ENCODE results near the gene PI4KA. TPM values are rescaled to one million over a fixed set of nuclear protein-coding genes. Genes with fewer than 3 reads are reported as not detected.

PI4KA gene
- total RNA-seq, 1 donor from 2014 or later = 150 TPM

GRCh38 chr22:20752104-20752741 is 106.4 kb downstream of the PI4KA start:
- Histone ChIP-seq H3K27me3 (no peaks in the 10 kb centered on the region), H3K27ac (no peak overlapping the region), H3K9me3 (no peaks in the 10 kb centered on the region), H3K4me3 (no peak overlapping the region), H3K36me3 (peaks cover 20 to 75% of the 10 kb centered on the region in 2 donors), H3K4me1 (no peaks in the 10 kb centered on the region)
- intact Hi-C loops (cut with DNase I) = no loop called here
- no peak for DNase-seq (ENCODE audit: low spot score in 2 of 2)
- TF ChIP-seq CTCF (IDR thresholded peaks at IDR 0.05) = no peak

- intact Hi-C loops (cut with DNase I) = no loop called here
- Histone ChIP-seq H3K27ac (no peak overlapping the region), H3K27me3 (no peaks in the 10 kb centered on the region), H3K4me1 (no peaks in the 10 kb centered on the region), H3K9me3 (no peaks in the 10 kb centered on the region), H3K4me3 (no peak overlapping the region), H3K36me3 (peaks cover 25 to 75% of the 10 kb centered on the region in 2 donors)
- no peak for TF ChIP-seq CTCF (IDR thresholded peaks at IDR 0.05)
- DNase-seq (ENCODE audit: low spot score in 2 of 2) = no peak
Observed at GRCh38 chr22:20751185-20751851, 107.3 kb downstream of the PI4KA start.

GRCh38 chr22:20750461-20751184 is 108.0 kb downstream of the PI4KA start:
- Histone ChIP-seq H3K4me3 (no peak overlapping the region), H3K9me3 (no peaks in the 10 kb centered on the region), H3K27ac (no peak overlapping the region), H3K27me3 (no peaks in the 10 kb centered on the region), H3K36me3 (peaks cover 27 to 79% of the 10 kb centered on the region in 2 donors), H3K4me1 (no peaks in the 10 kb centered on the region)
- intact Hi-C loops (cut with DNase I) = no loop called here
- DNase-seq (ENCODE audit: low spot score in 2 of 2) = no peak
- TF ChIP-seq CTCF (IDR thresholded peaks at IDR 0.05) = no peak

GRCh38 chr22:20749453-20749852 is 109.2 kb downstream of the PI4KA start:
- intact Hi-C loops (cut with DNase I) = no loop called here
- peaks cover 38 to 91% of the 10 kb centered on the region in 2 donors for H3K36me3 ChIP-seq
- TF ChIP-seq CTCF (IDR thresholded peaks at IDR 0.05) = no peak
- no peaks in the 10 kb centered on the region for H3K9me3 ChIP-seq
- peak overlapping the region in 1 of 2 donors; percentile 7 for H3K27ac ChIP-seq
- no peaks in the 10 kb centered on the region for H3K4me1 ChIP-seq
- no peaks in the 10 kb centered on the region for H3K27me3 ChIP-seq
- DNase-seq (ENCODE audit: low spot score in 2 of 2) = no peak
- H3K4me3 ChIP-seq = no peak overlapping the region

GRCh38 chr22:20748731-20749428 is 109.7 kb downstream of the PI4KA start:
- no peak for DNase-seq (ENCODE audit: low spot score in 2 of 2)
- peak overlapping the region in 1 of 2 donors; percentile 7 for H3K27ac ChIP-seq
- no peaks in the 10 kb centered on the region for H3K4me1 ChIP-seq
- no peak overlapping the region for H3K4me3 ChIP-seq
- intact Hi-C loops (cut with DNase I) = no loop called here
- no peaks in the 10 kb centered on the region for H3K27me3 ChIP-seq
- peaks cover 44 to 94% of the 10 kb centered on the region in 2 donors for H3K36me3 ChIP-seq
- no peaks in the 10 kb centered on the region for H3K9me3 ChIP-seq
- no peak for TF ChIP-seq CTCF (IDR thresholded peaks at IDR 0.05)
